GM19467 (cell line): ENCODE data around the gene NMRK1.

Experiments used
- ATAC-seq: cut with Tn5 transposase; IDR thresholded peaks from one replicate; pipeline ENCODE4 v1.9.1; 2021; ENCODE audit warnings: mild to moderate bottlenecking, moderate library complexity; ENCODE audit not compliant: unreplicated experiment

The NMRK1 gene

DNA sequence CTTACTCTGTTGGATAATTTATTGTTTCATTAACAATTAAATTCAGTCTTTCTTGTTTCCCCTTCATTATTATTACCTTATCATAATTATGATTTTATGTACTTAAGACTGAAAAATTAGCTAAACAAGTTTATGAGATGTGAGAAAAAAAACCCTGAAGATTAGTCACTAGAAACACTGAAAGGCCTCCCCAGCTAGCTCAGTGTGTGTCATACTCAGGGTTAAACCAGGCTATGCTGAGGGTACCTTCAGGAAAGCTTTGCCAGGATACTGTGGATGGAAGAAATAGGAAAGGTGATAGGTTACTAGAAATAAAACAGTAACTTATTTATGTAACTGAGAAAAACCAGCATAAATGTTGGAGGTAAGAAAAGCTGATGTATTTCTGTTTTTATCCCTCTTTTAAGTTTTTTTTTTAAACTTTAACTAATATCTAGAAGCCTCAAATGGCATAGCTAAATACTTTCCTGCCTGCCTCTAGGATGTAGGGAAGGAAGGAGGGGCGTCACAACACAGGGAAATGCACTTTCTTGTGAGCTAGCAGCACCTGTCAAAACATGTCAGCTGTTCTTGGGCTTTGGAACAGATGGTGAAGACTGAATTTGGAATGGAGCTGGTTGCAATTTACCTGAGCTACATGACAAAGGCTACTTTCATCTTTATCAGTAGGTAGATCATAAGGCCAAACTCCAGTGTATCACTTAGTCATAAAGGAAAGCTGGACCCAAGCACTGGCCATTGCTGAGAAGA is 24.2 kb downstream of the NMRK1 start:
- ATAC-seq: no peak

DNA sequence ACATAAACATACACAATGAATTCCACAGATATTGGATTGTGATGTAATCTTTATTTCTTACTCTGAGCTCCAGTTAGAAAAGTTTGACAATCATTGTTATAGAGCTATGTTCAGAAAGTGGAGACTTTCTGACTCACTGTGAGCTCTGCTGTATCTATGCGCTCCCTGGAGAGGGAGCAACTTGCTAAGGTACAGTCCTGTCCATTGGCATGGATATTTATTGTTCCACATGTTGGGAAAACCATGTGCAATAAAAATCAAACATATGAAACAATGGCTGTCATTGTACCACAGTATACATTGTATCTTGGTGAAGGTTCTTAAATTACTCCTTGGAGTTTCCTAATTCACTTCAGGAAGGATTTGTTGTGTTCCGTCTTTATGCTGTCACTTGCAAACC is 26.8 kb downstream of the NMRK1 start:
- no peak for ATAC-seq

DNA sequence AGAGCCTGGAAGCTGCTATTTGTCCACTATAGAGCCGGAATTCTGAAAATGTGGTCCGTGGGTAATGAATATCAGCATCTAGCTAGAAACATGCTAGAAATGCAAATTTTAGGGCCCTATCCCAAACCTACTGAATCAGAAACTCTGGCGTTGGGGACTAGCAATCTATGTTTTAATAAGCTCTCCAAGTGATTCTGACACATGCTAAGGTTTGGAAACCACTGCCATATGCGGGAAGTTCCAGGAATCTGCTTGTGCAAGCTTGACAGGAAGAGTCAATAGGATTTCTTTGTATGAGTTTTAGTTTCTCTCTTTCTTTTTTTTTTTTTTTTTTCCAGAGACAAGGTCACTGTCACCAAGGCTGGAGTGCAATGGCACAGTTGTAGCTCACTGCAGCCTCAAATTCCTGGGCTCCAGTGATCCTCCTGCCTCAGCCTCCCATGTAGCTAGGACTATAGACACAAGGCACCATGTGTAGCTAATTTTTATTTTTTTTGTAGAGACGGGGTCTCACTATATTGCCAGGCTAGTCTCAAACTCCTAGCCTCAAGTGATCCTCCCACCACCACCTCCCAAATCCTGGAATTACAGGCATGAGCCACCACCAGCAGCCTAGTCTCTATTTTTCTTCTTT is 33.5 kb downstream of the NMRK1 start:
- no peak for ATAC-seq

DNA sequence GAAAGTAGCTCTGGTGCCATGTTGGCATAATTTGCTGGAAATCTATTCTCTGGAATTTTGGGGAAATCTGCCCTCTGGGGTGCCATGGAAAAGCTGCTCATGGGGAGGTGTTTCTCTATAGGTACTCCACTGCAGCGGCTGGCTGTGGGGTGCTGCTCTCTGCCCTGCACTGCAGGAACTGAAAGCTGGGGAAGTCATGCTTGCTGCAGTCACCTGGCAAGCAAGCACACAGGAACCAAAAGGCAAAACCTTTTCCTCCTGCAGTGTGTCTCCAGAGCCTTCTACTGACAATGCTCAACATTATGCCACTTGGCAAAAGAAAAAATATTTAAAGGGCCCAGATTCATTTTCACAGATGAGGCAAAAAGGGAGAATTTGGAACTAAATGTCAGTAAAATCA is 34.1 kb downstream of the NMRK1 start:
- peak; percentile 98 for ATAC-seq

DNA sequence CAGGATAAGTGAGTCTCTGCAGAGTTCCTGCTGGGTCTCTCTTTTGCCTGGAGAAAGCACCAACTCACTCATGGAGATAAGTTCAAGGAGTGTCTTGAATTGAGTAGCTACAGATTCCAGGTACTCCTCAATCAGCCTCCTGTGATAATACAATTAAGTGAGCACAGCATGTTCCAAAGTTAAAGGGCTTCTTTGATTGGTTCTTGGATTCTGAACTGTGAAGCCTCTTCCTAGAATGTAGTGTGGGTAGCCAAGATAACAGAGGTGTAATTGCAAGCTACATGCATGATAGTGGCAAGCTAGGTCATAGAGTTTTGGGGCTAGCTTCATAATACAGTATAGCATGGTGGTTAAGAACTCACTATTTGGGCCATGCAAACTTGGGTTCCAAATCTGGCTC is 36.7 kb downstream of the NMRK1 start:
- no peak for ATAC-seq

DNA sequence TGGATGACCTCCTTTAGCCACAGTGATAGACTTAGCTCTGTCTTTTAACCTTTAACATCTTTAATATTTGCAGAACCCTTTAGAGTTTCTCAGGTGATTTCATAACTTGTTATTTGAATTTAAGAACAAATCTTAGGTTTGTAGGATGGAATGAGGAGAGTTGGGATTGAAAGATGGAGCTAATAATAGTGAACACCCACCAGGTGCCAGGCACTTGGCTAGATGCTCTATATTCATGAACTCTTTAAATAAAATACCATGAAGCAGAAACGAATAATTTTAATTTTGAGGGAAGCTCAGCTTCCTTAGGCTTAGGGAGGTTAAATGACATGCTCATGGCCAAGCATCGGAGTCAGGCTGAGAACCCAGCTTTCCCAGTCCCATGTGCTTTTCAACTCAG is 40.4 kb downstream of the NMRK1 start:
- ATAC-seq: no peak

DNA sequence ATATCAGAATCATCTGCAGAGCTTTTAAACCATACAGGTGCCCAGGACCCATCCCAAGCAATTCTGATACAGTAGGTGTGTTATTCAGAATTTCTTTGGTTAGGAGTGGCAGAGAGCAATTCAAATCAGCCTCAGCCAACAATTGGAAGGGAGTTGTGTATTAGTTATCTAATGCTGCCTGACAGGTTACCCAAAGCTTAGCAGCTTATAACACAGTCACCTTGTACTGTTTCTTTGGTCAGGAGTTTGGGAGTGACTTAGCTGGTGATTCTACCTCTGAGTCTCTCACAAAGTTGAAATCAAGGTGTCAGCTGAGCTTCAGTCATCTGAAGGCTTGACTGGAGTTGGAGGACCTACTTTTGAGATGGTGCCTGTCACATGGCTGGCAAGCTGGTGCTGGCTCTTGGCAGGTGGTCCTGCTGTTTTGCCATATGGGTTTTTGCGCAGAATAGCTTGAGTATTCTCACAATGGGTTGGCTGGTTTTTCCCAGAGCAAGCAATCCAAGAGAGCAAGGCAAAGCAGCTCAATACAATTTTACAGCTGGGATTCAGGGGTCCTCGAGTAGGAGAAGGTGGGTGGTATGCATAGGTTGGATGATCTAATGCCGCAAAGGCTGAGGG is 41.1 kb downstream of the NMRK1 start:
- no peak for ATAC-seq

DNA sequence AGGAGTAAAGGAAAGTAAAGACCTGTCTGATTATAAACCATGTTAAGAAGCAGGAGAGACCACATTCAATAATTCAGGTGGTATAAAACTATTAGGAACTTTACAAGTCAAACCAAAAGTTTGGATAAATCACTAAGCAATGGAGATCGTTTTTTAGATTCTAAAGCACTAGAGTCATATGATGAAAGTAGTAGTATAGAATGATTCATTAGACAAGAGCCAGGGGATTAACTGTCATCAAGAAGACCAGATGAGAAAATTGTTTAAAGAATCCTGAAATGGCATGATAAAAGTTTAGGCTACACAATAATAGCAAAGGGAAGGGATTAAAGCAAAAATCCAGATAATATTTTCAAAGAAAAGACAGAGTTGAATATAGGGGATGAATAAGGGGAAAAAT is 46.9 kb downstream of the NMRK1 start:
- no peak for ATAC-seq

DNA sequence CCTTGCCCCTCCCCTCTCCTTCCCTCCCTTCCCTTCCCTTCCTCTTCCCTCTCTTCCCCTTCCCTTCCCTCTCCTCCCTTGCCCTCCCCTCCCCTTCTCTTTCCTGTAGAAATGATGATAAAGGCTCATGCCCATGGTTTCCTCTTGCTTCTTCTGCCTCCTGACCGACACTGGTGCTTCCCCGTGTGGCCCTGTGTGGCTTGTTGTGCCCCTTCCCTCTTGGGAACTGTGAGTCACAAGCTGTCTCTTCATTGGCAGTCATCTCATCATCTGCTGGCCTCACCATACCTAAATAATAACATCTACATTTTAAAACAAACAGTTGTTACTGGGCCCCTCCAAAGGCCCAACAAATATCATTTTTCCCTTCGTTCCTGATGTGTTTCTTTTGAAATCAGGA is 48.2 kb downstream of the NMRK1 start:
- ATAC-seq: no peak

DNA sequence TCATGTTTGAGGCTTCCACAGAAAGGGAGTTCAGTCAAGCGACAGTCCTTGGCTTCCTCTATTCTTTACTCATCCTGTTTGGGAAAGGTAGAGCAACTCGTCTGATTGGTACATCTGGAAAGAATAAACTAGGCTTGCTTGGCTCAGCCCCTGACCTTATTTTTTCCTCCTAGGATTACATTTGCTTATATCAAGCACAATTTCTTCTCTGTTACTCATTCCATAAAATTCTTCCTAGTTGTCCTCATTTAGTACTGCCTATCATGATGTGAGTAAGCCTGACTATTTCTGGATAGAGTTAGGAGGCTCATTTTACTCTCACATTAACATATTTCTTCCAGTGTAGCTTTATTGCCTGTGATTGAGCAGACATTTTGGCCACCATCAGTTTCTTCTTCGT is 48.9 kb downstream of the NMRK1 start:
- ATAC-seq: no peak

DNA sequence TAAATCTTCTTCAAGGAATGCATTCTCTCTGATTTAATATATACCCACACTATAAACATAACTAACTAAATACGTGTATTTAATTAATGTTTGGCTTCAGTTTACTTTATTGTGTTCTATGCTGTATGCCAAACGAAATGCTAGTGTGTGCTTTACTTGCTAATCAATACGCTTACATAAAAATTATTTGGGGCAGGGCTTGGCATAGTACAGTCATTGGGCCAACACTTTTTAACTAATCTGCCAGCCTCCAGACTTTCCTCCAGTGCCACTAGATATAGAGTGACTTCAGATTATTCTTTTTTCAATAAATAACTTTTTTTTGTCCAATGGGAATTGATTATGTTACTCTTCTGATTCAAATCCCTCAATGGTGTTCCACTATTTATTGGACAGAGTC is 51.2 kb downstream of the NMRK1 start:
- no peak for ATAC-seq

DNA sequence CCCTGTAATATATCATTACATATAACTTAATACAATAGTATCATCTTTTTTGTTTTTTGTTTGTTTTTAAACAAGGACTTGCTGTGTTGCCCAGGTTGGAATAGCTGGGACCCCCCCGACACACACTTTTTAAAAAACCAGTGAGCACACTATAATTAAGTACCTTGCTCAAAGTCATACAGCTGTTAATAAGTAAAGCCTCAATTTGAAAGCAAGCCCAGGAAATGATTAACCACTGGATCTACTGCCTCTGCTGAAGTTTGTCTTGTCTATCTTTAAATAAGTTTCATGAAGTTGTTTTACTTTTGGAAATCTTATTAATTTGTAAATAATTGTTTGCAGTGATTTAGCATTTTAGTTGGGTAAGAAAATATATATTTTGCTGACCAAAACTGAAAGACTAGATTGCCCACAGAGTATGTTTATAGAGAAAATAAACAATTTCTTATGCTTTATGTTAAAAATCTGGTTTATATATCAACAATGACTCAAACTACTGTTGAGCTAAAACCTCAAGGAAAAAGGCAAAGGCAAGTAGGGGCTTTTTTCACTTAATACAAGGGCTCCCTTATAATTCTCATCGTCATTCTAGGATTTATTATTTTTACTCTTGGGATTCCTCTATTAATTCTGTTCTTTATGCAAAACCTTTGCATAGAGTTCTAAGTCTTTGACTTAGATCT is 54.0 kb downstream of the NMRK1 start:
- ATAC-seq: peak; percentile 85

DNA sequence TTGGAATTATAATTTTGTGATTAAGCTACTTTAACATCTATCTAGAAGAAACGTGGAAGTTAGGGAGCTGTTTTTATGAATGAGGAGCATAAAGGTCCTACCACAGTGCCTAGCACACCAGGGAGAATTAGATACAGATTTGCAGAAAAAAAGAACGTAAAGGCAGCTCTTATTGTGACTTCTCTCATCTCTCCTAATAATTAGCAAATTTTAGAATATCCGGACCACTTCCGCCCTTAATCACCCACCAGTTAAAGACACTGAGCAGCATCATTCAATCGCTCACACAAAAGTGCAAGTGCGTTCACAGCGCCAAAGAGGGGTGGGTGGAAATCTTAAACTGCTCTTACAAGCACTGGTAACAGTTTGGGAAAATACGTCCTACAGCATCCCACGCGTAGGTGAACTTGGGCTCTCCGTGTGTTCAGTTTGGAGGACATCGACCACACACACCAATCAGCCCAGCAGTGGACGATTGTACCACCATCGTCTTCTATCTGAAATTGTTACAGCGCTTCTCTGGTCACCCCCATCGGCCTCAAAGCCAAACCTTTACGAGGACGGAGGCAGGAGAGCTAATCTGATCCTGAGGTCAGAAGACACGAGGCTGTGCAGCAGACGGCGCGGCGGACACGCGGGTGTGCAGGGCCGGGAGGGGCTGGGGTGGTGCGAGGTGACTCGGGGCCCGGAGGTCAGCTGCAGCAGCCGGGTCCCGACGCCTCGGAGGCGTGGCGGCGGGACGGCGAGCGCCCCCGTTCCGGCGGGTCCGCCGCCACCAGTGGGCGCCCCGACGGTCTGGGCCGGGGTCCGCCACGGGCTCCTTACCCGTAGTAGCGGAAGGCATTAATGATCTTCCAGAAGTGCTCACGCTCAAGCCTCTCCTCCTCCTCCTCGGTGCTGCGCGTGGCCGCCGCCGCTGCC is 60.5 kb downstream of the NMRK1 start:
- peak; percentile 38 for ATAC-seq

DNA sequence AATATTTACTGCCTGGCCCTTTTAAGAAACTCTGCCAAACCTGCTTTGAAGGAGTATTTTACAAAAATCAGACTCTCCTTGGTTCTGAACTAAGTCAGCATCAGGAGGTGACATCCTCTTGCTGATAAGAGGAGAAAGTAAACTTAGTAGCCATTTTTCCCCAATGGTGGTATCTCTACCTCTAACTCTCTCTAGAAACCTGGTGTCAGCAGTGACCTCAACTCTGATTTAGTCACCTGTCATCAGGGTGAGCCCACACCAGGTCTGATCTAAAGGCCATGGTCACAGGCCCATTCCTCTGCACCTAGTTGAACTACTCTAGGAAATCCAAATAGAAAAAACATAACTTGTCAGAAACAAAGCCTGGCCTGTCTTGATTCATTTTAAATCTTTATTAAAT is 64.1 kb downstream of the NMRK1 start:
- no peak for ATAC-seq

DNA sequence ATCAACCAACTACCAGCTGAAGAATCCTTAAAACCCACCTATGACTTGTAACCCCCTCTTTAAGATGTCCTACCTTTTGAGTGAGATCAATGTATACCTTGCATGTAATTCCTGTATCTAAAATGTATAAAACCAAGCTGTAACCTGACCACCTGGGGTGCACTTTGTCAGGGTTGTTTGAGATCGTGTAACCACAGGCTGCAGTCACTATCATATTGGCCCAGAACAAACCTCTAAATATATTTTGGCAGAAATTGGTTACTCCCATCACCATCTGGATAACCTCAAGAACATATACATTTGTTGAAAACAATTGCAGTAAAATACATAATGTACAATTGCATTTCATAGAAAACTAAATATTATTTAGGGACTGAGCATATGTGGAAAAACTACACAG is 68.3 kb downstream of the NMRK1 start:
- ATAC-seq: no peak

DNA sequence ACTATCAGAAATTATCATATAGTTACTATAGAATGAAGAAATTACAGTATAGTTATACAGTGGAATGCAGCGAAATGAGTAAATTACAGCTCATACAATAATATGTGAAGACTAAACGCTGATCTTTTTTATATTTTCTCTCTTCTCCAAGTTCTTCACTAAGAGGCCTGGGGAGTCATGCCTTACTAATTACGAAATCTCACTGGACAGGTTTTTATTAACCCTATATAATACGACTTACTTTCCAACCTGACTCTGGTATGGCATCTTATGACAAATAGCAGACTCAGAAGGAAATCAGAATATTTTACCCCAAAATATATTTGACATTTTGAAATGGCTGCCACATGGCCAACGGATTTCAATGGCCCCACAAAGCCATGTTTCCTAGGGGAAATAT is 68.9 kb downstream of the NMRK1 start:
- no peak for ATAC-seq

DNA sequence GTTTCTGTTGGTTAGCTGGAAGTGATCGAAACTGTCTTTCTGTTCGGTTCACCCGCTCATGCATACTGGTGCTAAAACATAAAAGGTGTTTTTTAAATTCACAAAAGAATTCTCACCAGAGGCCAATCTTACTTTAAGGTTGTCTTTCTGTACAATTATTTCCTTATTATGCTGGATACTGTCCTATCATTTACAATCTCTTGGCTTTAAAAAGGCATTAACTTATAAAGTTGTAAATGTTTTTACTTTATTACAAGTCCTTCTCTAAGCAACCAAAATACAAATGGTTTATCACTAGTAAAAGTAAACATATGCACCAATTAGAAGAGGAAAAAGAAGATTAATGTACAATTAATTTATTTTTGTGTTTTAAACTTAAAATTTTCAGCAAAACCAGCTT is 70.6 kb downstream of the NMRK1 start:
- no peak for ATAC-seq

DNA sequence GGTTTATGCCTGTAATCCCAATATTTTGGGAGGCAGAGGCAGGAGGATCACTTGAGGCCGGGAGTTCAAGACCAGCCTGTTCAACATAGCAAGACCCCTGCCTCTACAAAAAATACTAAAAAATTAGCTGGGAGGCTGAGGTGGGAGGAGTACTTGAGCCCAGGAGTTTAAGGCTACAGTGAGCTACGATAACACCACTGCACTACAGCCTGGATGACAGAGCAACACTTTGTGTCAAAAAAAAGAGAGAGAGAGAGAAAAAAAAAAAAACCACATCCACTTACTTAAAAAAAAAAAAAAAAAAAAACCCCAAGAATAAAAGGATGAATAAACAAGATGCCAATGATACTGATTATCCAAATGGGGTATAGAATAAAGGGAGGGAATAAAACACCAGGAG is 74.2 kb downstream of the NMRK1 start:
- no peak for ATAC-seq
